Measurements from ENCODE around the gene IP6K1. TPM values are rescaled to one million over a fixed set of nuclear protein-coding genes. Genes with fewer than 3 reads are reported as not detected.
"Not testable (repeated sequence)": the region's sequence is repeated elsewhere in the genome, so short reads cannot be mapped to it uniquely, and the experiment has no call there.

IP6K1 gene
- total RNA-seq, 1 experiment from 2014 or later: 42.5 TPM

DNA sequence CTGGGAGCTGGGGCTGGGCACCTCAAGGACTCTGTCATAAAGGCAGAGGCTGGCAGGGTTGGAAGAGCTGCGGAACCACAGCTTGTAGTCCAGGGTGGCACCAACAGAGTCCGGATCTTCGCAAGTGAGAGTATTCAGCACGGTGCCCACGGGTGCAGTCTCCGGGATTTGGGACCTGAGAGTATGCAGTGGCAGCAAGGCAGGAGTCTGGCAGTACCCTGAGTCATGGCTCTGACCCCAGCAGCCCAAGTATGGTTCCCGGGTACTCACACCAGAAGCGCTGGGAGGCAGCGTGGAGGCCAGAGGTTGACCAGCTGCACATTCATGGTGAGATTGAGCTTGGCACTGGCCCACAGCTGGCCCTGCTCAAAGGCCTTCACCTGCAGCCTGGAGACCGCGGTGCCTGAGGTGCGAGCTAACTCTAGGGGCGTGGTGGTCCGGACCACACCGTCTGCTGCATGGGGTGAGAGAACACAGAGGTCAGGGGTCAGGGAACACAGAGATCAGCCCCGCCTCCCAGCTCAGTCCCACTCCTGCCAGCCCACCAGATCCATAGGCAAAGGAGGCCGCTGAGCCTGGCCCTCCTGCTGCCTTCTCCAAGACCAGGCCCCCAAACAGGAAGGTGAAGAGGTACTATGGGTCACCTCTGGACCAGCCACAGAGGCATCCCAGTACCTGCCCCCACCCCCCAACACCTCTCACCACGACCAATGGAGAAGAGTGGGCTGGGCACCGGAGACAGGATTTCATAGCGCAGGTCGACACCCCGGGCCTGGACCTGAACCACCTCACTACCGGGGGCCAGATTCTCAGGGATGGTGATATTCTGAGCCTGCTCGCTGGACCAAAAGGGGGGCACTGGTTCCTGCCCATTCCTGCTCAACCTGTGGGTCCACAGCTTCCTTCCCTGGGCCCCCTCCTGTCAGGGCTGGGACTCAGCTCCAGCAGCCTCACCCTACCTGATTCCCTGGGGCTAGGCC is 8.9 kb upstream of the IP6K1 start:
- DNase-seq (ENCODE audit: low spot score): no peak
- in situ Hi-C loops (cut with HindIII; ENCODE audit: low sequenced_read_pairs): no loop called here

DNA sequence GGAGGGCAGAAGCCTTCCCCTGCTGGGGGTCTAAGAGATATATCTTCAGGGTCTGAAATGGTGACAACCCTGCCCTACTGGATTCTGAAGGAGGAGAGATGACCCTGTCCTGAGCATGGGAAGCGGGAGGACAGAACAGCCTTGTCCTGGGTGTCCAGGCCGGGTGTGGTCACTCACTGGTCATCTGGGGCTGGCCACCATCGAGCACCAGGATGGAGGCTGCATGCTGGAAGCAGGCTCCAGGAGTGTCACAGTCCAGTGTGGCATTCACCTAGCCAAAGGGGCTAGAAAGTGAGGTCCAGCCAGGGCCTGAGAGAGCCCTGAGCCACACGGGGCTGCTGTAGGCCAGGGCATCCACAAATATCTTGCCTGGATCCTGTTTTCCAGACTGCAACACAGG is 8.1 kb upstream of the IP6K1 start:
- in situ Hi-C loops (cut with HindIII; ENCODE audit: low sequenced_read_pairs): no loop called here
- DNase-seq (ENCODE audit: low spot score): no peak

DNA sequence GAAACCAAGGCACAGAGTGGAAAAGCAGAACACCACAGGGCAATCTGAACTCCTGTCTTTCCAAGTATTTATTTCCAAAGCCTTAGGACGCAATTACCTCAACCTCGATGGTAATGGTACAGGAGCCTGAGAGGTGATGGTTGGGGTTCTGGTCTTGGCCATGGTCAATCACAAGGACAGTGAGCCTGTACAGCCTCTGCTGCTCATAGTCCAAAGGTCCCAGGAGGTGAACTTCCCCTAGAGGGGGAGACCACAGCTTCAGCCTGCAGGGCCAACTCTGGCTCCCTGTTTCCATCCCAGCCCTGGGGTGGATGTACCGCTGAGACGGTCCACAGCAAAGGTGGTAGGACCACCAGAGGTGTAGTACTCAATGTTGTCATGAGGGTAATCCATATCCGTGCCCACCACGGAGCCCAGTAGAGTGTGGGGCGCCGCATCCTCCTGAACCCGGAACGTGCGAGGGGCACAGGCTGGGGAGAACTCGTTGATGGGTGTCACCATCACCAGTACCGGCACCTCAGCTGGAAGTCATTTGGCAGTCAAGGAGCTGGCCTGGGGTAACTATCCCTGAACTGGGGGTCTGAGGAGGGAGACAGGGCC is 7.2 kb upstream of the IP6K1 start:
- no peak for DNase-seq (ENCODE audit: low spot score)
- in situ Hi-C loops (cut with HindIII; ENCODE audit: low sequenced_read_pairs): no loop called here

DNA sequence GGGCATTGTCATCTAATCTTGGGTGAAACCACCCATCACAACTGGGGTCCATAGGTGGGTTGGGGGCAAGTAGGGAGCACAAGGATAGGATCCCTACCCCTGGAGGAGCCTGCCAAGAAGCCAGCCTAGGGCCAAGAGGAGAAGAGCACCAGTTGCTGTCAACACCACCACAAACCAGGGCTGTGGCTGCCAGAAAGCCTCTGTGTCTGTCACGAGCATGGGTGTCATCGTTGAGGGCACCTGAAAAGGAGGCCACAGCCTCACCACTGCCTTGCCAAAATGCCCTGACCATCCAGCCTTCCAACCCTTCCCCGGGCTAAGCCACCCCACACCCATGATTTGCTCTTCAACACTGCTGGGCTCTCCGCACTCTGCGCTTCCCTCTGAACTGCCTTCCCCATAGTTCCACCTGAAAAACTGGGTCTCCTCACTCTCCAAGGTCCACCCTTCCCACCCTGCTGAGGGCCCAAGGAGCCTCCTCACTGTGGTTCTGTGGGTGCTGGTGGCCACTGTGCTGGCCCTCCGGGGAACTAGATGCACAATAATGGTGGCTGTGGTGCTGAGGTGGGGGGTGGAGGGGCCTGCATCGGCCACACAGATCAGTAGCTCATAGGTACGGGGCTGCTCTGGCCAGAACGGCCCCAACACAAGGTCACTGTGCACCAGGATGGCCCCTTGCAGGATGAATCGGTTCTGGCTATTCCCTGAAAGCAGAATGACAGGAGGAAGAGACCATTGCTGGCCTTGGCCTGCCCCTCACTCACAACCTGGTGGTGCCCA is 6.2 kb upstream of the IP6K1 start:
- DNase-seq (ENCODE audit: low spot score): no peak
- in situ Hi-C loops (cut with HindIII; ENCODE audit: low sequenced_read_pairs): no loop called here

DNA sequence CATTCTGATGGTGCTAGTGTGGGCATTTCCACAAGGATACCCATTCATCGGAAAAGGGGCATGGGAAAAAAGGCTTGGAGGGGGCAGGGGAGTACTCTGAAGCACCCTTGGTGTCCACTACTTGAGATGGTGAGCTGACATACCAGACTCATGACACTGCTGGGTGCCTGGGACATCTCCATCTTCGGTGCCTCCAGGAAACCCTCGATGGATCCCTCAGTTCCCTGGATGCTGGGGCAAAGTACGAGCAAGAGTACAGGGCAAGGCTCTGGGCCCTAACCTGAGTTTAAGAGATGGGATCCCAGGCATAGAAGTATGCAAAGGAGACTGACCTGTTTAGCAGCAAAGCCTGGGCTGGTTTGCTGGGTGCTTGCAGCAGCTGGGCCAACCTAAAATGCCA is 5.2 kb upstream of the IP6K1 start:
- DNase-seq (ENCODE audit: low spot score): no peak

DNA sequence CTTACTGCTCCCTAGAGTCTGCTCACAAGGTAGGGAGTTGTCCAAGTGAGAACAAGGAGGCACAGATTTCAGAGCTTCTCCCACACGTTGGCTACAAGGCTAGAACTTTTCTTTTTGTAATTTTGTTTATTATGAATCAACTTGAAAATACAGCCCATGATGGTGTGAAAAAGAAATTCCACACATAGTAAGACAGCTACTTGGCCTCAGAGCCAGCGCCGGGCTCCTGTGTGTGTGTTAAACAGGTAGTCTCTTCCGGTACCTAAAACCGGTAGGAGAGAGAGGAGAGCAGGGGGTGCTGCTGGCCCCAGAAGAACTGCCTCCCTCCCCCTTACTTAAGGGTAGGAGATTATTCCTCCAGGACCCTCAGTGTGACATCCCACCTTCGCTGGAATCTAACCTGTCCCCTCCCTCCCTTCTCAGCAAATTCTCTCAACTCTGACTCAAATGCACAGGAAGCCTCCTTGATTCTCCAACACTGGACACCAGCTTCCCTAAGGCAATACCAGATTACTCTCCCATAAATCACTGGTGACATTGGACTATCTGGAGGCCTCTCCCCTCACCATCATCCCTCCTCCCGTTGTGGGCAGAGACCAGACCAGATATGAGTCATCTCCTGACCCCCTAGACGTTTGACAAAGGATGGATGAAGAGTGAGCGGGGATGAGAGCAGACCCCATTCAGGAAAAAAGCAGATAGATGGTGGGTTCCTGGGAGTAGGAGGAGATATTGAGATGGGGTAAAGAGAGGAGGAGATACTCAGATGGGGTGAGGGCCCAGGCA is 4.5 kb upstream of the IP6K1 start:
- in situ Hi-C loops (cut with HindIII; ENCODE audit: low sequenced_read_pairs): no loop called here

More for the DNA sequence above, 5.2 kb upstream of the IP6K1 start:
- in situ Hi-C loops (cut with HindIII; ENCODE audit: low sequenced_read_pairs): no loop called here

DNA sequence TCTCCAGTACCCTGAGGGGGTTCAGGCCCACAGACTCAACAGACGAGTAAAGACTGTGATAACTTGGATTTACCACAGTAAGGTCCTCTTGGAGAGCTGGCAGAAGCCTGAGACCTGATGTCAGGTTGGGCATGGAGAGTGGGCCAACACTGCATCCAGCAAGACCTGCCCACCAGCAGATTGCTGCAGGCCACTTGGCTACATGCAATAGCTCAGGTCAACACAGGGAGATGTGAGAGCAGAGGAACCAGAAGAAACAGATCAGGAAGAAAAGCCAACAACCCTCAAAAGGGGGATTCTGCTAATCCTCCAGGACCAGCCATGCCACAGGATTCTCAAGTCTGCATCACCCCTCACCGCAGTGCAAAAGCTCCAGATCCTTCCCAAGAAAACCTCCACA is 1.7 kb upstream of the IP6K1 start:
- in situ Hi-C loops (cut with HindIII; ENCODE audit: low sequenced_read_pairs): no loop called here

More for the DNA sequence above, 4.5 kb upstream of the IP6K1 start:
- DNase-seq (ENCODE audit: low spot score): no peak

DNA sequence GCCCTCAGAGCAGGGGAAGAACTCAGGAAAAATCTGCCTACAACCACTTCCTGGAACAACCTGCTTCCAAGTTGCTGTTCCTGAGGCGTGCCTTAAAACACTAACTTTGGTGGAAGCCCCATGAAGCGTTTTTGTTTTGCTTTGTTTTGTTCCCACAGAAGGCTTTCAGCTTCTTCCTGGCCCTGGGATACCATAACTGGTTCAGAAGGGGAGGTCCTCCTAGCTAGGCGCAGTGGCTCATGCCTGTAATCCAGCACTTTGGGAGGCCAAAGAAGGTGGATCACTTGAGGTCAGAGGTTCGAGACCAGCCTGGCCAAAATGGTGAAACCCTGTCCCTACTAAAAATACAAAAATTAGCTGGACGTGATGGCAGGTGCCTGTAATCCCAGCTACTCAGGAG is 1.2 kb upstream of the IP6K1 start:
- in situ Hi-C loops (cut with HindIII; ENCODE audit: low sequenced_read_pairs): no loop called here
- no peak for DNase-seq (ENCODE audit: low spot score)

More for the DNA sequence above, 1.7 kb upstream of the IP6K1 start:
- DNase-seq (ENCODE audit: low spot score): no peak

DNA sequence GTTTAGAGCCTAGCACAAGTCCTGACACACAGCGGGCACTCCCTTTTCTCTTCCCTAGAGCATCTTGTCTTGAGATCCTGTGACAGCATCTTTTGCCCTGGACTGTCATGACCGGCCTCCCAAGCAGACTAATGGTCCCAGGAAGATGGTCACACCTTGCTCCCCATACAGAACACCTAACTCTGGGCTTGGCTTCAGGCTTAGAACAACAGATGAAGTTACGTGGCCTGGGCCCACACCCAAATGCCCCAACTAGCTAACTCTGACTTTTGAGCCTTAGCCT is 781 bp upstream of the IP6K1 start:
- in situ Hi-C loops (cut with HindIII; ENCODE audit: low sequenced_read_pairs): no loop called here
- DNase-seq (ENCODE audit: low spot score): no peak

DNA sequence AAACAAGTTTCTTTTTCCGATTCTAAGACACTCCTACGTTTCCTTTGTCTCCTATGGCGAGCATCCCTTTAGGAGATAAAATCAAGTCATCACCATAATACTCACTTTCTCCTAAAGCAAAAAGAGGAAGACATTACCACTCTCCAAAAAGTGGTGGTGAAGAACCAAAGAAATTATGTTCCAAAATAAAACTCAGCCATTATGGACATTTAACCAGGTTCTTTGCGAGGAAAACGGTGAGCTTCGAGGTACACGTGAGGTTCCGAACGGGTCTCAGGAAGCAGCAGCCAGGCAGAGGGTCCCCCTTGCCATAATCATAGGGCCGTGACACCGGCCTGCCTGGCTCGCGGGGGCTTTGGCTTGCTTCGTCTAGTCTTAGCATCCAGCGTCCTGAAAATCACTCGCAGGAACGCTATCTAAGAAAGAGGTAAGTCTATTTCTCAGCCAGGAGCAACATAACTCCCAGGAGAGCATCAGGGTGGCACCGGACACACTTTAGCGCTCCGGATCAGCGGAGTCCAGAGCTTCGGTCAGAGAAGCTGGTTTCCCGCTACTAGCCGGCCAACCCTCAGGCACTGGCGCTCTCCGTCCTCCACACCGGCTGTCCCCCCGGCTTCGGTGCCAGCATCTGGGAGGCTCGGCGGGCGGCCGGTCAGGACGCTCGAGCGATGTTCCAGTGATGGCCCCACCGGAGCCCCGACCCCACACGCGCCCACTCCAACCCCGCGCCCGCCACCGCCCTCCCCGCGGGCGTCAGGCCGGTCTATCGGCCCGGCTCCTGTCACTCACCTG is 581 bp downstream of the IP6K1 start:
- peak; percentile 58 for DNase-seq (ENCODE audit: low spot score)
- in situ Hi-C loops (cut with HindIII; ENCODE audit: low sequenced_read_pairs): no loop called here

DNA sequence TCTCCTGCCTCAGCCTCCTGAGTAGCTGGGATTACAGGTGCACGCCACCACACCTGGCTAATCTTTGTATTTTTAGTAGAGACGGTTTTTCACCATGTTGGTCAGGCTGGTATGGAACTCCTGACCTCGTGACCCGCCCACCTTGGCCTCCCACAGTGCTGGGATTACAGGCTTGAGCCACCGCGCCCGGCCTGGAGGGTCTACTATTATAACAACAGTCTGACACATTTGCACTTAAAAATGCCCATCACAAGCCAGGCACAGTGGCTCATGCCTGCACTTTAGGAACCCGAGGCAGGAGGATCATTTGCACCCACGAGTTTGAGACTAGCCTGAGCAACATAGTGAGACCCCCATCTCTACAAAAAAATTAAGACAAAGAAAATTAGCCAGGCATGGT is 4.1 kb downstream of the IP6K1 start:
- DNase-seq (ENCODE audit: low spot score); in situ Hi-C loops (cut with HindIII; ENCODE audit: low sequenced_read_pairs): not testable (repeated sequence)

DNA sequence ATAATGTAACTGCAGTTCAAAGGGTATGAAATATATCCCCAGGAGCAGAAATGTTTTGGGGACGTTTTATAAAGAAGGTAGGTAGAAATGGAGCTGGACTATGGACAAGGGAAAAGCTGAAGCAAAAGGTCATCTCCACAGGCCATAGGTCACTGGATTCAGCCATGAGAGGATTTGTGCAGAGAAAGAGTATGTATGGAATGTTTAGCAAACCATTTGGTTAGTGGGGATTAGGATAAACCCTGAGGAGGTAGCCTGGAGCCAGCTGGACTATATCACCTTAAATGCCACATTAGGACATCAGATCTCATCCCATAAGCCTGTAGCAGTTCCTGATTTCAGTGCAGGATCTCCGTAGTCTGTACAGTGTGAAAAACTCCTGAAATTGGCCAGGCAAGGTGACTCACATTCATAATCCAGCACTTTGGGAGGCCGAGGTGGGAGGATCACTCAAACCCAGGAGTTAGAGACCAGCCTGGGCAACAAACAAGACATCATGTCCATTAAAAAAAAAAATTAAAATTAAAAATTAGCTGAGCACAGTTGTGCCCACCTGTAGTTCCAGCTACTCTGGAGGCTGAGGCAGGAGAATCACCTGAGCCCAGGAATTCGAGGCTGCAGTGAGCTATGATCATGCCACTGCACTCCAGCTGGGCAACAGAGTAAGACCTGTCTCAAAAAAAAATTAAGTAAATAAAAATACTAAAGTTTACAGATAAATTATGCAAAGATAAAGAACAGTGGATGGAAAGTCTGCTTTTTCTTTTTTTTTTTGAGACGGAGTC is 4.7 kb downstream of the IP6K1 start:
- DNase-seq (ENCODE audit: low spot score): no peak
- in situ Hi-C loops (cut with HindIII; ENCODE audit: low sequenced_read_pairs): no loop called here

DNA sequence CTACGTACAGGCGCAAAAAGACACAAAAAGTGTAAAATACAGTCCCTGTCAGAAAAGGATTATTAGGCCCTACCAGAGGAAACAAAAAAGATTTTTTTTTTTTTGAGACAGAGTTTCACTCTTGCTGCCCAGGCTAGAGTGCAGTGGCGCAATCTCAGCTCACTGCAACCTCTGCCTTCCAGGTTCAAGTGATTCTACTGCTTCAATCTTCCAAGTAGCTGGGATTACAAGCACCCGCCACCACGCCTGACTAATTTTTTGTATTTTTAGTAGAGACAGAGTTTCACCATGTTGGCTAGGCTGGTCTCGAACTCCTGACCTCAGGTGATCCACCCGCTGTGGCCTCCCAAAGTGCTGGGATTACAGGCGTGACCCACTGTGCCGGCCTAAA is 5.4 kb downstream of the IP6K1 start:
- in situ Hi-C loops (cut with HindIII; ENCODE audit: low sequenced_read_pairs); DNase-seq (ENCODE audit: low spot score): not testable (repeated sequence)

DNA sequence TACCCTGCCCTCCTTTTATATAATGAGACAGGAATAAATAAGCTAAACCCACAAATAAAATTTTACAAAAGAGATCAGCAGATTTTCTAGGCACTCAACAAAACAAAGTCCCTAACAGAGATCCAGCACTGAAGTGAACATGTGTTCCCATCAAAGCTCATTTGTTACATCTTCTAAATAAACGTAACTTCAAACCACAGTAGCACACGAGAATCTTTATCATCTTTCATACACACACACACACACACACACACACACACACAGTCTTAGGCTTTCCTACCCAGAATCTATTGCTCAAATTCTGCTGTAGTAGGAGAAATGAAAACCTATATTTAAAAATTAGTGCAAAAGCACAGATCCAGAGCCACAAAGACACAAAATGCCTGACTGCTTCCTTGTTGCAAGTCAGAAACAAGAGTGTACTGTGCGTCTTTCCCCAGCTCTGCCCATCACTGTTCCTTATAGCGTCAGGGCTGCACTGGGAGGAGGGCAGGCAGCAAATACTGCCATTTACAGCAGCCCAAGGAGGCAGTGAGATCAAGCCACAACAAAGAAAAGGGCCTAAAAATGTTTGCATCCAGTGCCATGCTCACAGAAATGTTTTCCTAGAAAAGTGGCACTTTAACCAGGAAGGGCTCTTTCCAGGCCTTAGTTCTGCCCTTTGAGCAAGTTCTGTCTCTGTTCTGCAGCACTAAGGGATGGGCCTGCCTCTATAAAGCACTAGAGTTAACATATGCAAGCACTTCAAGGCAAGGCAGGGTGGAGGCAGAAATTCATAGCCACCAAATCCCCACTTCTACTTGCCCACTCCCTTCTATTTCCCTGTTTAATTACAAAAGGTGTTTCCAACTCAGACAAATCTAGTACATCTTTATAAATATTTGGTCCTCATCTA is 6.0 kb downstream of the IP6K1 start:
- in situ Hi-C loops (cut with HindIII; ENCODE audit: low sequenced_read_pairs): no loop called here
- no peak for DNase-seq (ENCODE audit: low spot score)

DNA sequence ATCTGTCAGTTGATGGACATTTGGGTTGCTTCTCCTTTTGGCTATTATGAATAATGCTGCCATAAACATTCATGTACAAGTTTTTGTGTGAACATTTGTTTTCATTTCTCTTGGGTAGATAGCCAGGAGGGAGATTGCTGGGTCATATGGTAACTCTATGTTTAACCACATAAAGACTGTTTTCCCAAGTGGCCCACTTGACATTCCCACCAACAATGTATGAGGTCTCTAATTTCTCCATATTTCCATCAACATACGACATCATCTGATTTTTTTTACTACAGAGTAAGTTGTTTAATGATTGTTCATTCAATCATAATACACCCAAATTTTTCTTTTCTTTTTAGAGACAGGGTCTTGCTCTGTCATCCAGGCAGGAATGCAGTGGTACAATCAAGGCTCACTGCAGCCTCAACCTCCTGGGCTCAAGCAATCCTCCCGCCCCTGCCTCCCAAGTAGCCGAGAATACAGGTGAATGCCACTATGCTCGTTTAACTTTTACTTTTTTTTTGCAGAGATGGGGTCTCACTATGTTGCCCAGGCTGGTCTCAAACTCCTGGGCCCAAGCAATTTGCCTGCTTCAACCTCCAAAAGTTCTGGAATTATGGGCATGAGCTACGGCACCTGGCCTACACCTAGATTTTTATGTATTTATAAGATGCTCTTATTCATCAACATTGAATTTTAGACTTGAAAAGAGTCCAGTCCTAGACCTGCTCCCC is 6.8 kb downstream of the IP6K1 start:
- DNase-seq (ENCODE audit: low spot score): no peak
- in situ Hi-C loops (cut with HindIII; ENCODE audit: low sequenced_read_pairs): no loop called here

DNA sequence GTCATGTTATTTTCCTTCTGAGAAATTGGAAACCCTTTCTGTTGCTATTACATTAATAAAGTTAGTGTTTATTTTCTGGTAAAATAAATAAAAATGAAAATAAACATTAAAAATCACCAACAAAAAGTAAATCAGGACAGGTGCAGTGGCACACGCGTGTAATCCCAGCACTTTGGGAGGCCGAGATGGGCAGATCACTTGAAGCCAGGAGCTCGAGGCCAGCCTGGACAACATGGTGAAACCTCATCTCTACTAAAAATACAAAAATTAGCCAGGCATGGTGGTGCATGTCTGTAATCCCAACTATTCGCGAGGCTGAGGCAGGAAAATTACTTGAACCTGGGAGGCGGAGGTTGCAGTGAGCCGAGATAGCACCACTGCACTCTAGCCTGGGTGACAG is 10.2 kb downstream of the IP6K1 start:
- in situ Hi-C loops (cut with HindIII; ENCODE audit: low sequenced_read_pairs); DNase-seq (ENCODE audit: low spot score): not testable (repeated sequence)
